Small intestine (tissue), 7 donors: Measurements from ENCODE around the gene GMDS. TPM values are rescaled to one million over a fixed set of nuclear protein-coding genes. Genes with fewer than 3 reads are reported as not detected.

Experiments
- DNase-seq, 2 donors: peaks; one replicate each; pipeline versions ENCODE4 v3.0.0 to v3.0.0-alpha.2; 2013
- FAIRE-seq: peaks from 2 replicates; lab custom pipeline; 2012; peaks lifted over from hg19 to GRCh38; lab: Jason Lieb, UNC
- H3K27ac ChIP-seq, 3 donors: one replicate each; pipeline ENCODE4 v1.5.1; 2013; ENCODE audit warnings: low read length in 2 of 3, mild to moderate bottlenecking in 2 of 3, control low read depth in 1 of 3, inconsistent platforms in 1 of 3, low read depth in 1 of 3, moderate library complexity in 1 of 3
- H3K27me3 ChIP-seq, 3 donors: one replicate each; pipeline ENCODE4 v1.6.1; 2013; ENCODE audit warnings: low read length in 3 of 3, inconsistent platforms in 1 of 3; ENCODE audit not compliant: control insufficient read depth in 3 of 3, insufficient read depth in 3 of 3
- H3K36me3 ChIP-seq, 3 donors: one replicate each; pipeline ENCODE4 v1.6.1; 2013; ENCODE audit warnings: low read length in 3 of 3, inconsistent platforms in 1 of 3, low read depth in 1 of 3, mild to moderate bottlenecking in 1 of 3, moderate library complexity in 1 of 3; ENCODE audit not compliant: control insufficient read depth in 3 of 3, insufficient read depth in 2 of 3
- H3K4me1 ChIP-seq, 3 donors: one replicate each; pipeline ENCODE4 v1.6.1; 2013; ENCODE audit warnings: low read length in 2 of 3, inconsistent platforms in 1 of 3, low read depth in 1 of 3, mild to moderate bottlenecking in 1 of 3, moderate library complexity in 1 of 3; ENCODE audit not compliant: control insufficient read depth in 3 of 3, insufficient read depth in 2 of 3
- H3K4me3 ChIP-seq, 3 donors: one replicate each; pipeline ENCODE4 v1.5.1; 2013; ENCODE audit warnings: low read length in 3 of 3, control low read depth in 1 of 3, inconsistent platforms in 1 of 3, low read depth in 1 of 3, mild to moderate bottlenecking in 1 of 3, moderate library complexity in 1 of 3
- H3K9me3 ChIP-seq, 2 donors: one replicate each; pipeline ENCODE4 v1.6.1; 2013; ENCODE audit warnings: low read depth in 1 of 2, low read length in 1 of 2; ENCODE audit not compliant: control insufficient read depth in 2 of 2, insufficient read depth in 1 of 2
- WGBS, 3 donors: extraction: QIAGEN DNeasy Blood & Tissue Kit; methylation state at CpG; one replicate each; pipeline ENCODE4 v1.1.7; 2013; 5-methylcytosine and 5-hydroxymethylcytosine counted together
- polyA plus RNA-seq, 4 donors: library from polyadenylated mRNA; stranded (reverse) in 3 of 4; unstranded in 1 of 4; fragments of 200-250 nt in 3 of 4; fragments of 120-200 nt in 1 of 4; gene quantifications; one replicate each; pipeline versions ENCODE4 v1.2.1 to v1.2.3, GENCODE V29; 2013
- donor health status: healthy with polysubstance abuse.
- donor health status: control.
- donor health status: control.
- donor health status: Bipolar disorder and iron deficiency.
- donor health status: healthy.

Gene GMDS
- polyA plus RNA-seq, 4 donors: 64.5 to 243 (median 200) TPM

DNA sequence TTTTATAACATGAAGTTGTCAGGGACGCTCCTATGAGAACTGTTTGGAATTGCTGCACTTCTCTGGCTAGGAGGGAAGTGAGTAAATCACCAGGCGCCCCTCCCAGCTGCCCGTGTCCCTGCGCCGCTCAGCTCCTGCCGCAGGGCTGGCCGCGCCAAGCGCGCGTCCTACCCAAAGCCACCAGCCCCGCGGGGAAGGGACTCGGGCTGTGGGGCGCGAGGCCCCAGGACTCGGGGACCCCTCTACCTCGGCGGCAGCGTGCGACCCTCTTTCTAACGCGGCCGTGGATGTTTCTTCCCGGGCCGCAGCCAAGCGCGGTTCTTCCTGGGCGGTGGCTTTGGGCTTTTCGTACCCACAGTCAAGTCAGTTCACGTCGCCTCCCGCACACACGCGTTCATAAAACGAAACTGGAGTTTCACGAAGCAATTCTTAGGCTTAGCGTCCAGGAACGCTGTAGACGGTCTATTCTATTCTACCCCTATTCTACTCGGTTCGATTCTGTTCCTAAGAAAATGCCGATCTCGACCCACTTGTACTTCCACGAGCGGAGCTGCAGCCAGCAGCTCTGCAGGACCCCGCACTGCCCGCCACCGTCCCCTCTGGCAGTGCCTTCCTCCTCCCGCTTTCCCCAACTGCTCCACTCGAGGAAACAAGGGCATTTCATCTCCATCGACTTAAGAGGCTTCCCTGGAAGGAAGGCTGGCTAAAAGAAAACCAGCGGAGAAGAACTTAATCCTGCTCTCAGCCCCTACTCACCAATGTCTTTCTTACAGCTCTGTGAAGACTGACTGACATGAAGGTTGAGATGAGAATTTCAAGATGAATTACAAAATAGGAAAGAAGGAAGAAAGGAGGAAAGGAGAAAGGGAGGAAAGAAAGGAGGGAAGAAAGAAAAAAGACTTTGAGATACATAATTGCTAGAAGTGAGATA, 620.3 kb downstream of the GMDS start:
- peaks cover 0 to 8% (median 4%) of the 10 kb centered on the region in 3 donors for H3K4me1 ChIP-seq
- no peak for FAIRE-seq

GRCh38 chr6:1624058-1624850, 621.2 kb downstream of the GMDS start:
- no peak for FAIRE-seq
- no peaks in the 10 kb centered on the region for H3K9me3 ChIP-seq
- peaks cover 0 to 90% (median 34%) of the 10 kb centered on the region in 3 donors for H3K27me3 ChIP-seq
- peaks cover 0 to 10% (median 4%) of the 10 kb centered on the region in 3 donors for H3K4me1 ChIP-seq
- H3K36me3 ChIP-seq: peaks cover 2 to 17% (median 5%) of the 10 kb centered on the region in 3 donors
- H3K4me3 ChIP-seq: peak overlapping the region in 2 of 3 donors; percentile 12 to 27
- DNase-seq: no peak
- no peak overlapping the region for H3K27ac ChIP-seq
- WGBS, 3 donors: 44 to 80% (median 68%) methylated on average over 61 to 66 of the region's 66 CpGs

More for the DNA sequence above, 620.3 kb downstream of the GMDS start:
- Histone ChIP-seq H3K27me3 (peaks cover 0 to 86% (median 35%) of the 10 kb centered on the region in 3 donors), H3K9me3 (no peaks in the 10 kb centered on the region), H3K4me3 (peak overlapping the region in 2 of 3 donors; percentile 27), H3K36me3 (peaks cover 2 to 20% (median 5%) of the 10 kb centered on the region in 3 donors), H3K27ac (no peak overlapping the region)
- peak in 1 of 2 donors; percentile 61 for DNase-seq
- 4 to 27% (median 19%) methylated on average over 53 of the region's 53 CpGs for WGBS, 3 donors

DNA sequence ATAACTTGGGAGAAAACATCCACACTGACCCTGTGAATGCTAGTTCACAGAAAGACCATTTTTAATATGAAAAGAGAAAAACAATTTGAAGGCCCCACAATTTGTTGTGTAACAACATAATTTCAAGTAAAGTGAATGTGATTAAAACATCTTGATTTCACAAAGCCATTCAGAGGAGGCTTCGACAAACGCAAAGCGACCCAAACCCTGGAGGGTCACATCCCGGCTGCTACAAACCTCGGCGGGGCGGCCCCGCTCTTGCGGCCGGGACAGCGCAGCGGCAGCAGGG, 621.7 kb downstream of the GMDS start:
- Histone ChIP-seq H3K27me3 (peaks cover 0 to 92% (median 33%) of the 10 kb centered on the region in 3 donors), H3K4me1 (peaks cover 0 to 10% (median 4%) of the 10 kb centered on the region in 3 donors), H3K36me3 (peaks cover 2 to 16% (median 5%) of the 10 kb centered on the region in 3 donors), H3K9me3 (no peaks in the 10 kb centered on the region), H3K27ac (no peak overlapping the region), H3K4me3 (no peak overlapping the region)
- DNase-seq: no peak
- 93 to 96% (median 95%) methylated on average over 12 of the region's 12 CpGs for WGBS, 3 donors
- FAIRE-seq: no peak

GRCh38 chr6:1622851-1623768, 622.3 kb downstream of the GMDS start:
- peaks cover 2 to 16% (median 5%) of the 10 kb centered on the region in 3 donors for H3K36me3 ChIP-seq
- H3K4me3 ChIP-seq: no peak overlapping the region
- WGBS, 3 donors: 92 to 95% (median 93%) methylated on average over 8 of the region's 8 CpGs
- no peak for DNase-seq
- no peak for FAIRE-seq
- peaks cover 0 to 96% (median 34%) of the 10 kb centered on the region in 3 donors for H3K27me3 ChIP-seq
- H3K4me1 ChIP-seq: peaks cover 0 to 10% (median 4%) of the 10 kb centered on the region in 3 donors
- H3K9me3 ChIP-seq: no peaks in the 10 kb centered on the region
- no peak overlapping the region for H3K27ac ChIP-seq

DNA sequence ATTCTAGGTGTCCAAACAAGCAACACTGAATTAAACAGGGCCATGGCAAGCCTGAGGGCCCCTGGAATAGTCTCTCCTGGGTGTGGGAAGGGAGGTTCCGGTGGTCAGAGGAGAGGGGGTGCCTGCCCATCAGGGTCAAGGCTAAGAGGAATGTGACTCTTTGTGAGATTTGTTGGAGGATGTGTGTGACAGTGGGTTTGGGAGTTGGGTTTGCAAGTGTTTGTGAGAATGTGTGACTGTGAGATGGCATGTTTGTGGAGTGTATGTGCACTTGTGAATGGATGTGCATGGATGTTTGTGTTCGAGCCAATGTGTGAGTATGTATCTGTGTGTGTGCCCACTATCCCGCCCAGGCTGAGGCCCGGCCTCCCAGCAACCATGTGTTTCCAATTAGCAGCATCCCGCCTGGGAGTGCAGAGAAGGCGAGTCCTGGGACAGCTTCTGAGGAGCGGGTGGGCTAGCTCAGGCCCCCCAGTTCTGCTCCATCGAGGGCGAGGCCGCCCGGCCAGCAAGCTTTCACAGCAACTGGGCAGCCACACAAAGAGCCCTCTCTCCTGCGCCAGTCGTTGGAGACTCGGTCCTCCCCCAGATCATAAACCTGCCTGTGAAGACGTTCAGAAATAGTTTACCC, 623.1 kb downstream of the GMDS start:
- no peak for FAIRE-seq
- Histone ChIP-seq H3K36me3 (peaks cover 2 to 16% (median 5%) of the 10 kb centered on the region in 3 donors), H3K4me1 (peaks cover 0 to 10% (median 4%) of the 10 kb centered on the region in 3 donors), H3K9me3 (no peaks in the 10 kb centered on the region), H3K27ac (no peak overlapping the region), H3K27me3 (peaks cover 0 to 96% (median 30%) of the 10 kb centered on the region in 3 donors), H3K4me3 (no peak overlapping the region)
- DNase-seq: no peak
- WGBS, 3 donors: 93 to 95% (median 93%) methylated on average over 15 of the region's 15 CpGs

DNA sequence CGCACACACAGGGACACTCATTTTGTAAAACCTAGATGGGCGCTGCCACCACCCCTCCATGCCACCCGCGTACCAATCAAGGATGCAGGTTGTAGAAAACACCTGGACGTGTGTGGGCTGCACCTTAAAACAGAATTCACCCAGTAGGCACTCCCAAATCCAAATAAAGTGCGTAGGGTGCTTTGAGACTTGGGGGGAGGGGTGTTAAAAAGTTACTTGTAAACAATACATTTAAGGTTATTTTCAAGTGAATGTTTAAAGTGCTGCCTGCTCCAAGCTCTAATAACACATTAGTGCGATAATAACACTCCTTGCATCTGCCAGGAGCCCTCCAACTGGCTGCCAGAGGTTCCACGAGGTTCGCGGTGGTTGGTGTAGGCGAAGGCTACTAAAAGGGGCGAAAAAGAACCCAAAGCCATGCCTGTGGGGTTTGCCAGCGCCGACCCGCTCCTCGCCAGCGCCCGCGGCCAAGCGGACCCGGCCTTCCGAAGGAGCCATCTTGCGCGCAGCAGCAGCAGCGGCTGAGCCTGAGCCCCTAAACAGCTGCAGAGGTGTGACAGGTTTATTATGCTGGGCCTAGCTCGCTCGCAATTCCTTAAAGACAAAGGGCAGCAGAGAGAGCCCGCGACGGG, 624.2 kb downstream of the GMDS start:
- peaks cover 2 to 16% (median 5%) of the 10 kb centered on the region in 3 donors for H3K36me3 ChIP-seq
- H3K27ac ChIP-seq: no peak overlapping the region
- FAIRE-seq: no peak
- WGBS, 3 donors: 90 to 96% (median 95%) methylated on average over 30 of the region's 30 CpGs
- no peak overlapping the region for H3K4me3 ChIP-seq
- H3K27me3 ChIP-seq: peaks cover 0 to 97% (median 25%) of the 10 kb centered on the region in 3 donors
- DNase-seq: no peak
- peaks cover 0 to 10% (median 4%) of the 10 kb centered on the region in 3 donors for H3K4me1 ChIP-seq
- H3K9me3 ChIP-seq: no peaks in the 10 kb centered on the region

DNA sequence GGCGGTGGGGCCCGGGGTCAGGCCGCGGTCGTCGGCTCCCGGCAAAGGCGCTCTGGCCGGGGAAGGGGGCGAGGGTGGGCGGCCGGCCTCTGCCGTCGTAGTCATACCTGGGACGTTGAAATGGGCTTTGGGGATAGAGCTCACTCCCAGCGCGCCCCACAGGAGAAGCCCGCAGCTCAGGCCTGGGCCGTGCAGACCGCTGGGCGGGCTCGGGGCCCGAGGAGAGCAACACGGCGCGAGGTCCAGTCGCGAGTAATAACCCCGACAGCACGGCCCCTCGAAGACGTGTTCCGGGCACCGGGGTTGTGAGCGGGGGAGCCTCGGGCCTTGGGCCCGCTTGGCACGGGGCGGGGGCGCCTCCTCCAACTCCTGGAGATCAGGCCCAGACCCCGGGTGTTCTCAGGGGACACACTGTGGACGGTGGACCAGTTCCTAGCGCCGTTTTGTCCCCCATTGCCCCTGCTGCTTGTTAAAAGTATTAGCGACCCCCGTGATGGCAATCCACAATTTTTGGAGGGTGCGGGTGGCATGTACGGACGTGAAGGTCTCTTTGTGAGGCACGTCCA, 624.8 kb downstream of the GMDS start:
- WGBS, 3 donors: 53 to 87% (median 82%) methylated on average over 49 to 50 of the region's 50 CpGs
- FAIRE-seq (no peak), DNase-seq (no peak)
- Histone ChIP-seq H3K9me3 (no peaks in the 10 kb centered on the region), H3K27me3 (peaks cover 1 to 97% (median 23%) of the 10 kb centered on the region in 3 donors), H3K4me1 (peaks cover 0 to 10% (median 4%) of the 10 kb centered on the region in 3 donors), H3K27ac (no peak overlapping the region), H3K4me3 (no peak overlapping the region), H3K36me3 (peaks cover 2 to 16% (median 5%) of the 10 kb centered on the region in 3 donors)
